GM23338 (cell line): ENCODE measurements around the gene CORO2A. TPM values are rescaled to one million over a fixed set of nuclear protein-coding genes. Genes with fewer than 3 reads are reported as not detected.

ENCODE experiments used
- ATAC-seq: fragments of 200-7000 bp; cut with Tn5 transposase; 3 replicates; pipeline ENCODE4 v1.9.1; 2020
- DNase-seq: peaks from one replicate; pipeline ENCODE4 v3.0.0-alpha.2; 2015; ENCODE audit warnings: low spot score
- H2AFZ ChIP-seq: fragments of 200-600 bp; sonication (generic); 2 replicates; pipeline ENCODE4 v1.8.0; 2016; ENCODE audit warnings: antibody characterized with exemption, mild to moderate bottlenecking, moderate library complexity
- H3F3A ChIP-seq: fragments of 200-600 bp; sonication (generic); replicated peaks from 2 replicates; pipeline ENCODE4 v1.8.0; 2017; ENCODE audit warnings: antibody characterized with exemption, mixed run types, low read depth
- H3K27ac ChIP-seq: fragments of 200-600 bp; sonication (generic); 2 replicates; pipeline ENCODE4 v1.6.1; 2016; ENCODE audit warnings: low read depth
- H3K27me3 ChIP-seq: fragments of 200-600 bp; sonication (generic); 2 replicates; pipeline ENCODE4 v1.8.0; 2016; ENCODE audit warnings: mild to moderate bottlenecking, mixed run types, moderate library complexity; ENCODE audit not compliant: insufficient read depth
- H3K36me3 ChIP-seq: fragments of 200-600 bp; sonication (generic); 2 replicates; pipeline ENCODE4 v1.8.0; 2016; ENCODE audit warnings: mild to moderate bottlenecking; ENCODE audit not compliant: insufficient read depth
- H3K4me1 ChIP-seq: fragments of 200-600 bp; sonication (generic); 2 replicates; pipeline ENCODE4 v1.8.0; 2016; ENCODE audit warnings: mild to moderate bottlenecking, moderate library complexity; ENCODE audit not compliant: insufficient read depth
- H3K4me2 ChIP-seq: fragments of 200-600 bp; sonication (generic); 2 replicates; pipeline ENCODE4 v1.7.1; 2017; ENCODE audit warnings: mixed run types
- H3K4me3 ChIP-seq: fragments of 200-600 bp; sonication (generic); 2 replicates; pipeline ENCODE4 v1.6.1; 2016; ENCODE audit warnings: mixed run types
- H3K79me2 ChIP-seq: fragments of 200-600 bp; sonication (generic); replicated peaks from 2 replicates; pipeline ENCODE4 v1.8.0; 2017; ENCODE audit warnings: mild to moderate bottlenecking; ENCODE audit not compliant: insufficient read depth
- H3K9me2 ChIP-seq: fragments of 200-600 bp; sonication (generic); 2 replicates; pipeline ENCODE4 v1.8.0; 2017; ENCODE audit not compliant: insufficient read depth
- H4K20me1 ChIP-seq: fragments of 200-600 bp; sonication (generic); replicated peaks from 2 replicates; pipeline ENCODE4 v1.8.0; 2017; ENCODE audit warnings: mild to moderate bottlenecking; ENCODE audit not compliant: insufficient read depth
- H3K27ac Mint-ChIP-seq: 2 replicates; pipeline ENCODE4 v1.8.0; 2020; ENCODE audit warnings: inconsistent platforms, mild to moderate bottlenecking, moderate library complexity, mixed read lengths
- H3K27me3 Mint-ChIP-seq: 3 replicates; pipeline ENCODE4 v1.8.0; 2022; ENCODE audit warnings: low read depth, mild to moderate bottlenecking, moderate library complexity, mixed read lengths, inconsistent platforms; ENCODE audit not compliant: insufficient read depth, poor library complexity
- H3K36me3 Mint-ChIP-seq: 3 replicates; pipeline ENCODE4 v1.8.0; 2021; ENCODE audit warnings: low read depth, mild to moderate bottlenecking, inconsistent platforms, moderate library complexity, mixed read lengths
- H3K4me1 Mint-ChIP-seq: 3 replicates; pipeline ENCODE4 v1.8.0; 2020; ENCODE audit warnings: mild to moderate bottlenecking, inconsistent platforms, mixed read lengths
- H3K4me3 Mint-ChIP-seq: 3 replicates; pipeline ENCODE4 v1.8.0; 2021; ENCODE audit warnings: moderate library complexity, mild to moderate bottlenecking, inconsistent platforms, mixed read lengths
- H3K9me3 Mint-ChIP-seq: 3 replicates; pipeline ENCODE4 v1.8.0; 2020; ENCODE audit warnings: moderate library complexity, mild to moderate bottlenecking, inconsistent platforms, mixed read lengths
- CREB1 ChIP-seq: fragments of 250-450 bp; sonication (Bioruptor Pico); IDR thresholded peaks from 2 replicates; pipeline ENCODE4 v1.5.0; 2020; ENCODE audit warnings: low read depth, mild to moderate bottlenecking, moderate library complexity
- CTCF ChIP-seq, 2 experiments: fragments of 200-600 bp in 1 of 2; sonication (generic) in 1 of 2; conservative IDR thresholded peaks; 2 replicates each; pipeline versions ENCODE4 v1.5.1 to v1.6.1; 2016 to 2017; ENCODE audit warnings: antibody characterized with exemption in 2 of 2, low read depth in 2 of 2, mild to moderate bottlenecking in 2 of 2, moderate library complexity in 1 of 2
- EZH2 ChIP-seq: fragments of 200-600 bp; sonication (generic); IDR thresholded peaks from one replicate; pipeline ENCODE4 v1.8.0; 2017; ENCODE audit warnings: antibody characterized with exemption, mild to moderate bottlenecking, low read depth; ENCODE audit not compliant: unreplicated experiment
- EZH2phosphoT487 ChIP-seq: fragments of 200-600 bp; sonication (generic); IDR thresholded peaks from one replicate; pipeline ENCODE4 v1.8.1; 2018; ENCODE audit warnings: antibody characterized with exemption; ENCODE audit not compliant: unreplicated experiment
- NANOG ChIP-seq: IDR thresholded peaks from 2 replicates; pipeline ENCODE4 v1.6.1; 2016; ENCODE audit warnings: antibody characterized with exemption, borderline replicate concordance
- POLR2AphosphoS5 ChIP-seq: IDR thresholded peaks from 2 replicates; pipeline ENCODE4 v1.6.1; 2016; ENCODE audit warnings: antibody characterized with exemption, low read depth
- REST ChIP-seq: IDR thresholded peaks from one replicate; pipeline ENCODE4 v1.6.1; 2018; ENCODE audit warnings: antibody characterized with exemption; ENCODE audit not compliant: unreplicated experiment
- ZNF114 ChIP-seq: fragments of 250-450 bp; sonication (Bioruptor Pico); IDR thresholded peaks from 2 replicates; pipeline ENCODE4 v1.5.0; 2020; ENCODE audit warnings: mild to moderate bottlenecking, moderate library complexity
- ZNF331 ChIP-seq: fragments of 250-450 bp; sonication (Bioruptor Pico); IDR thresholded peaks from 2 replicates; pipeline ENCODE4 v1.5.0; 2020; ENCODE audit warnings: low read depth, mild to moderate bottlenecking, moderate library complexity
- ZNF462 ChIP-seq: fragments of 250-450 bp; sonication (Bioruptor Pico); IDR thresholded peaks from 2 replicates; pipeline ENCODE4 v1.5.0; 2020; ENCODE audit warnings: mild to moderate bottlenecking, moderate library complexity
- polyA plus RNA-seq: library from polyadenylated mRNA; unstranded; fragments of >200 nt; fragmentation: Nextera tagmentation; extraction: Ambion mirVana; gene quantifications from 2 replicates; pipeline ENCODE4 v1.2.1, GENCODE V29; 2016
- total RNA-seq: library from RNA; depleted of rRNA; stranded (reverse); fragments of >200 nt; shearing (Covaris generic); gene quantifications from 2 replicates; pipeline ENCODE4 v1.2.3, GENCODE V29; 2014

The CORO2A gene
- total and polyA plus RNA-seq, 2 experiments from 2014 or later, result 12.9 to 27.6 TPM

DNA sequence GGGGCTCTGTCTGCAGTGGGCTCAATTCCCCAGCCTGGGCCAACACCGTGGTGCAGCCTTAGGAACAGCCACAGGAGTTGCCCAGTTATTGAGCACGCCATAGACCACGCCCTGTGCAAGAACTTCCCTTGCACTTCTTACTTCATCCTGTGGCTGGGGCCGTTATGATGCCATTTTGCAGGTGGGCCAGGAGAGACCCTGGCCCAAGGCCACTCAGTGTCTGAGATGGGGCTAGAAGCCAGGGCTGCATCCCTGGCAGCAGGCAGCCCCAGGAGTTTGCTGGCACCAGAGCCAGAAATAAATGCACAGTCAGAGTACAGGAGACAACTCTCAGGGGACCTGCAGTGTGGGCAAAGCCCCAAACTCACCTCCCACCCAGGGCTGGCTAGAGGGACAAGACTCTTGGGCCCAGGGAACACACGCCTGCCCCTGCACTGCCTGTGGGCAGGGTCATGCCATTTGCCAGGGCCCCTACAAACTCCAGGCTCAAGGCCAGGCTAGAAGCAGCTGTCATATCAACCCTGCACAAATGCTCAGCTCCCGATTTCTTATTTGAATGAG is 6.7 kb downstream of the CORO2A start (continued):
- no peak for TF ChIP-seq CTCF (conservative IDR thresholded peaks at IDR 0.05; ENCODE audit: low read depth in 2 of 2)
- TF ChIP-seq EZH2, result no peak
- no peak for TF ChIP-seq ZNF331 (CRISPR knock-in tag)
- TF ChIP-seq NANOG, result no peak
- no peak for TF ChIP-seq EZH2phosphoT487

DNA sequence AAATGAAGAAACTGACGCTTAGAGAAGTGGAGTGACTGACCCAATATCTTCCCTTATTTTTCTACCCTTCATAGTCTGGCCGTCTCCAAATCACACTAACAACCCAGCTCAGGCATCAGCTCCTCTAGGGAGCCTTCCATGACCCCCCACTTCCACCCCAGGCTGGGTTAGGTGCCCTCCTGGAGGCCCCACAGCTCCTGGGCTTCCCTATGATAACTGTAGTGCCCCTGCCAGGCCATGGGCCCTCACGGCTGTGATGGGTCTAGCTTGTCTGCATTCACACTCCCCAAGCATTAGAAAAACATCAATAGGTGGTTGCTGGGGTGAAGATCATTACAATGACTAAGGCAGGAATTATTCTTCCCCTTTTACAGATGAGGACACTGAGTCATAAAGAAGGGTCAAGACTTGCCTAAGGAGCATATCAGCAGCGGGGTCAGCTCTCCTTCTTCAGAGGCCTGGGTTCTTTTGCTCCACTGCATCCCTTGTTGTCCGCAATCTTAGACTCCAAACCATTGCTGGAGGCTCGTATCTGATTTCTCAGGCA is 7.3 kb downstream of the CORO2A start:
- H3K4me1 ChIP-seq, result peaks cover 4% of the 10 kb centered on the region
- ATAC-seq (no peak; the same call in 2 of the 3 replicates), DNase-seq (no peak)
- H3K36me3 Mint-ChIP-seq, result no peaks in the 10 kb centered on the region
- no peak overlapping the region for H3K4me3 Mint-ChIP-seq
- H3K27ac Mint-ChIP-seq, result peak overlapping the region; percentile 68; the same call in 1 of the 2 replicates
- no peak overlapping the region for H3K4me3 ChIP-seq
- no peaks in the 10 kb centered on the region for H3F3A ChIP-seq
- H3K27me3 ChIP-seq, result no peaks in the 10 kb centered on the region
- no peaks in the 10 kb centered on the region; the same call in 1 of the 2 replicates for H3K36me3 ChIP-seq
- peaks cover 40% of the 10 kb centered on the region for H3K79me2 ChIP-seq
- H3K9me3 Mint-ChIP-seq, result no peaks in the 10 kb centered on the region
- H3K27ac ChIP-seq, result no peak overlapping the region
- no peak overlapping the region for H3K4me2 ChIP-seq
- H3K27me3 Mint-ChIP-seq, result peaks cover 11% of the 10 kb centered on the region
- 0 out of 2 replicates have a peak, but pooled peaks cover 2% of the 10 kb centered on the region for H4K20me1 ChIP-seq
- no peak overlapping the region for H2AFZ ChIP-seq
- H3K9me2 ChIP-seq, result no peaks in the 10 kb centered on the region
- H3K4me1 Mint-ChIP-seq, result peaks cover 32% of the 10 kb centered on the region
- TF ChIP-seq CREB1 (CRISPR knock-in tag) (no peak), ZNF114 (CRISPR knock-in tag) (no peak), REST (no peak), POLR2AphosphoS5 (no peak), ZNF462 (no peak), EZH2 (no peak), CTCF (conservative IDR thresholded peaks at IDR 0.05; ENCODE audit: low read depth in 2 of 2) (no peak), EZH2phosphoT487 (no peak)
